DMS79 treated with DMSO at 0.1 percent for 48 hours (cell line): Measurements from ENCODE around the gene INPP5J.
A peak's percentile ranks its signal among the peaks of the same experiment; 100 is the strongest.
"Not testable (repeated sequence)": the region's sequence is repeated elsewhere in the genome, so short reads cannot be mapped to it uniquely, and the experiment has no call there.

ENCODE experiments used
- DNase-seq: peaks from one replicate; lab custom pipeline; 2025; lab: John Stamatoyannopoulos, UW

The INPP5J gene

GRCh38 chr22:31122532-31123291, at the start of gene INPP5J:
TSS of gene INPP5J (plus strand) at chr22:31122966. CDS start at chr22:31123015, 49 bp downstream.
- peak; percentile 58 for DNase-seq

DNA sequence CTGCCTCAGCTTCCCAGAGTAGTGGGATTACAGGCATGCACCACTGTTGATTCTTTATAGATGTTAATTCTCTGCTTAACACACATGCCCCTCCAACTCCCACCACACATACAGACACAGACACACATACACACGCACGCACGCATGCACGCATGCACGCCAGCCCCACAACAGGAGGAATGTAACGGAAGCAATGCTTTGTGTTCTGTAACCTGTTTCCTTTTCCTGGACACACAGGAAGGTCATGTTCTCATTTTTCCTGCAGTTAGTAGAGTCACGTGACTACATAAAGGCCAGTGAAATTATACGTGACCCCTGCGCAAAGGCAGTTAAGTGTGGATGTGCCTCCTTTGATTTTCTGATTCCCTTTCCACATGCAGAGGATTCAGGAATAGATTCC, 49.6 kb upstream of the INPP5J start:
- not testable (repeated sequence) for DNase-seq

GRCh38 chr22:31073545-31074145, 49.1 kb upstream of the INPP5J start:
- not testable (repeated sequence) for DNase-seq

- no peak for DNase-seq
Observed at GRCh38 chr22:31075961-31076360, 46.8 kb upstream of the INPP5J start.

DNA sequence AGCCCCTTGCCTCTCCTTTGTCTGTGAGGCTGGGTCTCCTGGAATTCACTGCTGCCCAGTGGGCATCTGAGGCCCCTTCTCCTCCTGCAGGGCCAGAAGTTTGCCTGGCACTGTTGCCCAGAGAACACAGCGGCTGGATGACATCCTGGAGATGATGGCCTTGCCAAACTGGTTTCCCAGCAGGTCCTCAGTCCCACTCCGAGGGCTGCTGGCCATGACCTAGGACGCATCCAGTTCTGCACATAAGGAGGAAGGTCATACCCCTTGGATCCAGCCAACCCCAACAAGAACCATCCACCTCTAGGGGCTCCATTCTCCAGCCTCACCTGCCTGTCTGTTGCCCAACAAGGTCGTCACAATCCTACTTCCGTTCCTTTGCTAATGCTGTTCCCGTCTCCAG, 45.1 kb upstream of the INPP5J start:
- DNase-seq, result no peak

DNA sequence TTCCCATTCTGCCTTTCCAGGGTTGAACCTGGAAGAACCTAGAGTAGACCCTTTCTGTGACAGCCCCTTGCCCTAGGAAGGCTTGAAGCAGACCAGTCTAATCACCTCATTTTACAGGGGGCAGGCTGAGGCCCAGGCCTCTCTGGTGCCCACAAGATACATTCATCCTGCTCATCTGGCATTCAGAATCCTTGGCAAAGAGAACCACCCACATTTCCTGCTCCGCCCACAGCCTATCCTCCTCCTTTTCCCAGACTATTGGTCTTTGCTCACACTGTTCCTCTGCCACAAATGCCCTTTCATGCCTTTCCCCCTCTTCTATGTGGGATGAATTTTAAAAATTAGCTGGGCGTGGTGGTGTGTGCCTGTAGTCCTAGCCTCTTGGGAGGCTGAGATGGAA, 44.4 kb upstream of the INPP5J start:
- DNase-seq, result not testable (repeated sequence)

DNA sequence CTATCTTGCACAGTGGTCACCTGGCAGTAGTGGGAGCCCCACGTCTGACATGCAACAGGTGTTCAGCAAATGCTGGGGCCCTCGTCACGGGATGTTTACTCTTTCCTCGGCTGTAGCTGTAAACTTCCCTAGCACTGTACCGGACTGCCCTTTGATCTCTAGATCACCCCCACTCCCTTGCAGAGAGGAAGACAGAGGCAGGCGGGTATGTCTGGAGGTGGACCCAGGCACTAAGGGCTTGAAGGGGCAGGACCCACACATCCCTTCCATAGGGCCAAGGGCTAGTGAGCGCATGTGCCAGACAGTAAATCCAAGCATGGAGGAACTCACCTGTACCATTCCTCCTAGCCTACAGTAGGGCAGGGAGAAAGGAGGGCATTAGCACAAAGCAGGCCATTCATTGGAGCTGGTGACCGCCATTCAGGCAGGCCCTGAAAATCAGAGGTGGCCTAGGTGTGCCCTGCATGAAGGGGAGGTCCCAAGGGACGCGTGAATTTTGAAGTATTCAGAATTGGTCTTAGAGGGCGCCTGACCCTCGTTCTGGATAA, 43.6 kb upstream of the INPP5J start:
- no peak for DNase-seq

- no peak for DNase-seq
Observed at GRCh38 chr22:31080164-31080847, 42.5 kb upstream of the INPP5J start.

GRCh38 chr22:31080848-31081649, 41.7 kb upstream of the INPP5J start, which contains the start of gene SMTN:
TSS of gene SMTN (plus strand) at chr22:31081318. CDS start at chr22:31083259, 1,941 bp downstream.
- peak; percentile 61 for DNase-seq

DNA sequence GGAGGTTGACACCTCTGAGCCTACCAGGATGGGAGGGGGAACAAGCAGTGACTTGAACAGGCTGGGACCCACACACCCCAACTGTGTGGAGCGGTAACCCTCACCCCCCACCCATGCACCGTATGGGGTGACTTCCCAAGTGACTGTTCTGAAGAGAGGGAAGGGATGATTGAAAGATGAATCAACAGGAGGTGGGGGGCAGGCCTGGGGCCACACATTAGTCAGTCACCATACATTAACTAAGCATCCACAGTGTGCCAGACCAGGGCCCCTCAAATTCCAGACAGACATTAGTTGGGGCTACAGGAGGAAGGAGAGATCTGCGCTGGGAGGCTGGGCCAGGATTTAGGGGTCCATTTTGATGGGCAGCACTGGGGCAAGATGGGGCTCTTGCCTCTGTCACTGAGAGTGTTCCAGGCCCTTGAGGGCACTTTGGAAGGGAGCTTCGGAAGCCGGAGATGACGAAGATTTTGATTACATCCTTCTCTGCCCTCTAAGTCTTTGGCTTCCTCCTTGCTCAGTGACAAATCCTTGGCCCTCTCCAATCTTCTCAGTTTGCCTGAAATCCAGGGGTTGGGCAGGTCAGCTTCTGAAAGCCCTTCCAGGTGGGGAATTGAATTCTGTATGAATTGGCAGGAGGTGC, 40.7 kb upstream of the INPP5J start:
- DNase-seq, result no peak

DNA sequence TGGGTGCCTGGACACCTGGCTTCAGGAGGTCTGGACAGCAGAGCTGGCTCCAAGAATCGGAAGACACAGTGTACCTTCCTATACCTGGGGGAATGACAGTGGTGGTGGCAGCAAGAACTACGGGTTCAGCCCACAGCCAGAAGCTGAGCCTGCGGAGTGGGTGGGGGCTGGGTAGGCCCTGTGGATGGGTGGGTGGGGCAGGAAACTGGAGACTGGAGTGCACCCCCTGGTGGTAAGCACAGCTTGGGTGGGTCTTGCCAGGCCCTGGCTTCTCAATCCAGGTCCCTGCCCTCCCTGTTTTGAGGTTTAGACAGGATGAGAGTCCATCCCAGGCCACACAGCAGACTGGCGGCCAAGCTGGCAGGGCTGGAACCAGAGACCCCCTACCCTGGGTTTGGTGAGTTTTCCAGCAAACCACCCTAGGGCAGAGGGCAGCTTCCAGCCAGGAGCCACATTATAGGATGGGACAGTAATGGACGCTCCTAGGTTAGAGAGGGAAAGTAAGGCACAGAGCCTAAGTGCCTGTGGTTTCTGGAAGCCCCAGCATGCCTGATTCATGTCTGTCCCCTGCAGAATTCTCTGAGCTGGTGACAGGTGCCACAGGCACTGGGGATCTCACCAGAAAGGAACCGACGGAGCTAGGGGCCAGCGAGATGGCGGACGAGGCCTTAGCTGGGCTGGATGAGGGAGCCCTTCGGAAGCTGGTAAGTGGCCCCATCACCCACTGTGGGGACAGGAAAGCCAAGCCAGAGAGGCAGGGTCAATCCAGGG, 40.0 kb upstream of the INPP5J start:
- DNase-seq, result no peak

DNA sequence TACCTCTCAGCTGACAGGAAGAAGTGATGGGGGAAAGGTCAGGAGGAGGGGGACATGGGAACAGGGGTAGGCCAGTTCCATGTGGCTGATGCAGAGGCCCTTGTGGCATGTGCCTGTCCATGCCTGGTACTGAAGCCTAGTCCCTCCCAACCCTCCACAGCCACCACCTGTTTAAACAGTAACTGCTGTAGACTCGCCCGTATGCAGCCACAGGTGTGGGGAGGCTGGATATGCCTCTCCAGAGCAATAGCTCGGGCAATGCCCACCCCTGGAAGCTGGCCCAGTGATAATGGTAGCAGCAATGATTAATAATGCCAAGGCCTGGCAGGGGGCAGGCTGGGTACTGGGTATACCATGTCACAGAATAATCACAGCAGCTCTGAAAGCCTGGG, 39.4 kb upstream of the INPP5J start:
- DNase-seq, result peak; percentile 15

DNA sequence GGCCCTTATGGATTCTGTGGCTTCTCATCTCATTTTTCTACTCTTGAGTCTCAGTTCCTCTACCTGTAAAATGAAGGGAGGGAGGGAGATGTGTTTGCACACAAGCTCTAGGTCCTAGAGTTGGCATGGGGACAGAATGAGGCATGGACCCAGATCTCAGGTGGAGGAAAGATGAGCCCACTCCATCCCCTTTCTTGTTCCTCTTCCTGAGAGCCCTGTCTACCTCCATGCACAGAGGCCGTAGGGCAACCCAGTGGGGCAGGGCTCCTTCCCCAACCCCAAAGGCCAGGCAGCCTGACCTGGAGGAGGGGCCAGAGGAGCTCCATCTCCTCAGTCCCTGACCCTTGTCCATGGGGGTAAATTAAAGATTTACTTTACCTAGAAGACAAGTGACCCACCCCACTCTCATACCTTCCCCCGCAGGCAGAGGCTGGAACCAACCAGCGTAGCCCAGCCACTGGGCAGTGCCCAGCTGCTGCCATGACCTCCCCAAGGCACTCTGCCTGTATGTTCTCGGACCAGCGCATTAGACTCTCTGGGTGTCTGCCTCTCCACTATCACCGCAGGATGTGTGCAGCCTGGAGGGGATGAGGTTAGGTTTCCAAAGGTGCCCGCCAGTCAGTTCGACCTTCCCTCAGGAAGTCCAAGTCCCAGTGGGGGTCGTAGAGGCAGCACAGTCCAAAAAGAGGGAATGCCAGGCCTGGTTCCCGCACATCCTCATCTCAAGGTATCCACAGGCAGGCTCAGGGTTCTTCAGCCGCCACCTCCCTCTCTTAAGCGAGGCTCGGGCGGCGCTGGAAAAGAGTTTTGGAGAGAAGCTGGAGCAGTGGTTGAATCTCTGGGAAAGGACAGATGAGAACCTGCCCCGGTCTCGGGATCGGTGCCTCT, 38.6 kb upstream of the INPP5J start:
- DNase-seq, result no peak

DNA sequence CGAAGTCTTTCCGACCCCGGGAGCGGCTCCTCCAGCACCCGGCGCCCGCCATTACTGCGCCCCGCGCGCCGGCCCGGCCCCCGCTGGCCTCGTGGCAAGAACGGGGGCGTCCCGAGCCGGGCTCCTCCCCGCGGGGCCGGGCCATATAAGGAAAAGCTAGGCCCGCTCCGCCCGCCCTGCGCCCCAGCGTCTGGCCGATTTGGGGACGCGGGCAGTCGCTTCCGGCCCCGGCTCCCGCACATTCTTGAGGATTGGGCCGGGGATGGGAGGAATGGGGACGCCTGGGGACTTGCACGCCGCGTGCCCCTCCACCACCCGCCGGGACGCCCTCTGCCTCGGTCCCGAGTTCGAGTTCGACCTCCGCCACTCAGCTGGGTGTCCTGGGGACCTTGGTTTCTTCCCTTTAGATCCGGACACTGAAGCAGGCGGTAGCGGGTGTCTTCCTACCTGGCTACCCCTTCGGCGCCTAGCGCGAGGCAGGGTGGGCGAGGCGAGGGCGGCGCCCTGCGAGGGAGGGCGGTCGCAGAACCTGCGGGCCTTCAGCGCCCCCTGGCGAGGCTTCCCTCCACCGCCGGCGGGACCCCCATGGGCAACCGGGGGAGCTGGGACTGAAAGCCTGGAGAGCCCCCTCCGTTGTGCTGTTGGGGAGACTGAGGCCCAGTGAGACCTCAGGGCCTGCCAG, 37.8 kb upstream of the INPP5J start:
- no peak for DNase-seq

- no peak for DNase-seq
Observed at GRCh38 chr22:31085493-31085824, 37.3 kb upstream of the INPP5J start.

DNA sequence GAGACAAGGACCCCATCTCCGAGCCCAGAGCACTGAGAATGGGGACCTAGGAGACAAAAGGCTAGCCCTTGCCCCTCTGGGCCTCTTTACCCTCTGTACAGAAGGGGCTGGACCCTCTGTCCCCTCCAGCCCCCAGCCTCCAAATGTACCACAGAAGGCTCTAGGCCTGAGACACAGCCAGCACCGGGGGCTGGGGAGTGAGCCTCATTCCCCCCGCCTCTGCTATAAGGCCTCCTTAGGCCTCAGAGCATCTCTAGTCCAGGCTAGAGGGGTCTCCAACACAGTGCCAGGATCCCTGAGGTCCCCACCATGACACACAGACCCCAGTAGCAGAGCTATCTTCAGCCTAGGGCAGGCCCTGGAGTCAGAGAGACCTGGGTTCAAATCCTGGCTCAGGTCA, 36.8 kb upstream of the INPP5J start:
- no peak for DNase-seq

- no peak for DNase-seq
Observed at GRCh38 chr22:31086703-31087330, 35.9 kb upstream of the INPP5J start.

DNA sequence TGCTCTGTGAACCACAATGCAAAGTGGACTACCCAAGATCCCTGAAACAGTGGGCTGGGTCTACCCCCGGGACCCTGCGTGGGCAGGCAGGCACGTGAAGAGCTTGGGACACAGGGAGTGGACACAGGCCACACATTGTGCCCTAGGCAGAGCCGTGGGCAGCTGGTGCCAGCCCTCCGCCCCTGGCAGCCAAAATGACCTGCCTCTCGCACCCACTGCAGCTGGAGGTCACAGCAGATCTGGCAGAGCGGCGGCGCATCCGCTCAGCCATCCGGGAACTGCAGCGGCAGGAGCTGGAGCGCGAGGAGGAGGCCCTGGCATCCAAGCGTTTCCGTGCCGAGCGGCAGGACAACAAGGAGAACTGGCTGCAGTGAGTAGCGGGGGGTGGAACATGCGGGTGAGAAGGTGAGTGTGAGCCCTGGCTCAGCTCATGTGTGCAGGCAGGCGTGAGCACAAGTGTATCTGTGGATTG, 35.0 kb upstream of the INPP5J start:
- no peak for DNase-seq
